ENCODE results near the gene FMOD.

DNA sequence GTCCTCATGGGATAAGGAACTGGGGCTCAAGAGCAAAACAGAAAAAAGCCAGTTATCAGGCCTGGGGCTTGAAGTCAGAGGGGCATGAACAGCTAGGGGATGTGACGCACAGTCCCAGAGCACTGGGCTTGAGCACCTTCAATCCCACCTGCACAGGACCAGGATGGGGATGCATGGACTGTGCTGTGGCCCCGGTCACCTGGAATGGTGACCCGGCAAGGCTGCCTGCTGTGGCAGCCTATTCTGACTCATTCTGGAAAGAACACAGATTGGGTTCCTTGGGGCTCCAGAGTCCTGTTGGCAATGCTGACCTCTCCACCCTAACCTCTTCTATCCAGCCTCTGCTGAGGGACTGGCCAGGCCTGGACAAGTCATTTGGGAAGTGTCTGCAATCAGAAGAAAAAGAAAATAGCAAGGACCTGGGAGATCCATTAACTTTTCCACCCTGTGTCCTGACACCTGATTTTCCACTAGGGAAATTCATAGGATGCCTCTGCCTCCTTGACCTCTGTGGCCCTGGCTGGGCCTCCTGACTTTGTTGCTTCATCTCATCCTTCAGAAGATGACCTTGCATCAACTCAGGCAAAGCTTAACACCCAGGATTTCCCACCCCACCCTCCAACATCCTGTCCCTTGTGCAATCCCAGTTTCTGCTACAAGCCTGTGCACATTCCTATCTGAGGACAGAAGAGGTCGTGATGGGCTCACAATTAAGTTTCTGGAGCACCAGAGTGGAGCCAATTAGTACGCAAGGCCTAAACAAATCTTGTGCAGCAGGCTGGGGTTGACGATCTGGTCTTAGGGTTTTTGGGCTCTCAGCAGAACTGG lies 17.9 kb upstream of the FMOD start:
- no peak for TF ChIP-seq POLR2A (IDR thresholded peaks at IDR 0.05; ENCODE audit: low read depth, low read length)
- no peak for TF ChIP-seq POLR2AphosphoS5 (IDR thresholded peaks at IDR 0.05; ENCODE audit: insufficient read depth, low read depth, low read length)
- no peak for TF ChIP-seq MYC (IDR thresholded peaks at IDR 0.05; ENCODE audit: low read depth, low read length)
- TF ChIP-seq, protein P1, sequence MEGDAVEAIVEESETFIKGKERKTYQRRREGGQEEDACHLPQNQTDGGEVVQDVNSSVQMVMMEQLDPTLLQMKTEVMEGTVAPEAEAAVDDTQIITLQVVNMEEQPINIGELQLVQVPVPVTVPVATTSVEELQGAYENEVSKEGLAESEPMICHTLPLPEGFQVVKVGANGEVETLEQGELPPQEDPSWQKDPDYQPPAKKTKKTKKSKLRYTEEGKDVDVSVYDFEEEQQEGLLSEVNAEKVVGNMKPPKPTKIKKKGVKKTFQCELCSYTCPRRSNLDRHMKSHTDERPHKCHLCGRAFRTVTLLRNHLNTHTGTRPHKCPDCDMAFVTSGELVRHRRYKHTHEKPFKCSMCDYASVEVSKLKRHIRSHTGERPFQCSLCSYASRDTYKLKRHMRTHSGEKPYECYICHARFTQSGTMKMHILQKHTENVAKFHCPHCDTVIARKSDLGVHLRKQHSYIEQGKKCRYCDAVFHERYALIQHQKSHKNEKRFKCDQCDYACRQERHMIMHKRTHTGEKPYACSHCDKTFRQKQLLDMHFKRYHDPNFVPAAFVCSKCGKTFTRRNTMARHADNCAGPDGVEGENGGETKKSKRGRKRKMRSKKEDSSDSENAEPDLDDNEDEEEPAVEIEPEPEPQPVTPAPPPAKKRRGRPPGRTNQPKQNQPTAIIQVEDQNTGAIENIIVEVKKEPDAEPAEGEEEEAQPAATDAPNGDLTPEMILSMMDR (IDR thresholded peaks at IDR 0.05; ENCODE audit: extremely low read depth in 1 of 2, insufficient read depth in 1 of 2, low read depth in 1 of 2, low read length in 2 of 2), result peak in 1 of 2 donors; percentile 20
- TF ChIP-seq, protein P2, sequence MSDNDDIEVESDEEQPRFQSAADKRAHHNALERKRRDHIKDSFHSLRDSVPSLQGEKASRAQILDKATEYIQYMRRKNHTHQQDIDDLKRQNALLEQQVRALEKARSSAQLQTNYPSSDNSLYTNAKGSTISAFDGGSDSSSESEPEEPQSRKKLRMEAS (IDR thresholded peaks at IDR 0.05; ENCODE audit: insufficient read depth, insufficient read length), result no peak
- no peak for TF ChIP-seq EZH2 (IDR thresholded peaks at IDR 0.05; ENCODE audit: borderline replicate concordance, low read depth, low read length, severe bottlenecking)
- no peak for TF ChIP-seq JUN (IDR thresholded peaks at IDR 0.05; ENCODE audit: borderline replicate concordance, insufficient read depth, insufficient read length, low read depth)
- no peak for TF ChIP-seq GATA2 (IDR thresholded peaks at IDR 0.05; ENCODE audit: insufficient read depth, insufficient read length, low read depth, low read length)
